Gastroesophageal sphincter (tissue), 4 donors: ENCODE results near the gene PTPN14. TPM values are rescaled to one million over a fixed set of nuclear protein-coding genes. Genes with fewer than 3 reads are reported as not detected.

Experiments
- ATAC-seq: fragments of 150-250 bp; one replicate; pipeline ENCODE4 v1.9.1; 2016; ENCODE audit warnings: mild to moderate bottlenecking, moderate library complexity
- H3K27ac ChIP-seq, 4 donors: fragments of 200-600 bp; sonication (generic) in 3 of 4; 1 replicate in 3 of 4; 2 replicates in 1 of 4; pipeline ENCODE4 v1.5.1; 2016 to 2019
- H3K27me3 ChIP-seq: fragments of 200-600 bp; sonication (generic); one replicate; pipeline ENCODE4 v1.5.1; 2019
- H3K36me3 ChIP-seq, 2 donors: fragments of 200-600 bp; sonication (generic); one replicate each; pipeline ENCODE4 v1.5.1; 2019; ENCODE audit warnings: control low read depth in 1 of 2
- H3K4me1 ChIP-seq, 3 donors: fragments of 200-600 bp; sonication (generic); 1 replicate in 2 of 3; 2 replicates in 1 of 3; pipeline ENCODE4 v1.5.1; 2016 to 2019; ENCODE audit warnings: control low read depth in 2 of 3
- H3K4me3 ChIP-seq, 2 donors: fragments of 200-600 bp; sonication (generic); one replicate each; pipeline ENCODE4 v1.5.1; 2019; ENCODE audit warnings: mild to moderate bottlenecking in 1 of 2, moderate library complexity in 1 of 2
- H3K9me3 ChIP-seq, 3 donors: fragments of 200-600 bp; sonication (generic); one replicate each; pipeline ENCODE4 v1.5.1; 2017 to 2019; ENCODE audit warnings: control low read depth in 2 of 3
- EP300 ChIP-seq: sonication (generic); formaldehyde crosslinking; IDR thresholded peaks from one replicate; pipeline ENCODE4 v1.6.1; 2017; ENCODE audit warnings: antibody characterized with exemption, mild to moderate bottlenecking
- POLR2A ChIP-seq, 2 donors: fragments of 450-650 bp; IDR thresholded peaks; one replicate each; pipeline ENCODE4 v1.6.1; 2017; ENCODE audit warnings: antibody characterized with exemption in 2 of 2, mild to moderate bottlenecking in 2 of 2, moderate library complexity in 1 of 2
- POLR2AphosphoS5 ChIP-seq: sonication (generic); formaldehyde crosslinking; IDR thresholded peaks from one replicate; pipeline ENCODE4 v1.6.1; 2017; ENCODE audit warnings: antibody characterized with exemption
- WGBS, 2 donors: methylation state at CpG; one replicate each; pipeline ENCODE4 v1.1.5; 2018; ENCODE audit warnings: low coverage in 1 of 2; 5-methylcytosine and 5-hydroxymethylcytosine counted together
- total RNA-seq, 4 donors: library from RNA; depleted of rRNA; stranded (reverse); fragments of >200 nt; gene quantifications; one replicate each; pipeline ENCODE4 v1.1.0, GENCODE V29; 2016
- TF ChIP-seq, protein P1 (sequence below), 4 experiments: fragments of 200-600 bp in 2 of 4; fragments of 450-650 bp in 2 of 4; sonication (generic) in 1 of 4; IDR thresholded peaks; one replicate each; pipeline ENCODE4 v1.5.1; 2017 to 2019; ENCODE audit warnings: antibody characterized with exemption in 4 of 4, mild to moderate bottlenecking in 2 of 4, moderate library complexity in 2 of 4

The PTPN14 gene
- total RNA-seq, 4 donors from 2014 or later: 38.9 to 96.8 (median 75.4) TPM

DNA sequence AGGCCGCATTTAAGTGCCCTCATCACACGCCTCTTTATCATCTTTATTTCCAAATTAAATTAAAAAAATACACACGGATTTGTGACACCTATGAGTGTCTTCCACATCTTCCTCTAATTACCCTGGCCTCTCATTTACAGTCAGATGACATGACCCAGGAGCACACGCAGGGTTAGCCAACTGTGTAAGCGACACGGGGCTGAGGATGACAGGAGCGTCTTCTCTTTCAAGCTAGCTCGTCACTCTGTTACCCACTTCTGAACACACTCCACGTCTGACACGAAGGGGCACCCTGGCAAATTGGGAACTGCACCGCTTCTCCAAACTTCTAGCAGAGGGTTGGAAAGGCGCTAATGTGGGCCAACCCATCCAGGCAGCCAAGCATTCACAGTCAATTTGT is 158.3 kb downstream of the PTPN14 start:
- ATAC-seq: no peak
- H3K4me3 ChIP-seq: no peak overlapping the region
- no peaks in the 10 kb centered on the region for H3K9me3 ChIP-seq
- no peak overlapping the region for H3K27ac ChIP-seq
- peaks cover 0 to 63% of the 10 kb centered on the region in 2 donors for H3K36me3 ChIP-seq
- WGBS, 2 donors: 80 to 88% methylated on average over 3 to 12 of the region's 12 CpGs
- TF ChIP-seq, protein P1, sequence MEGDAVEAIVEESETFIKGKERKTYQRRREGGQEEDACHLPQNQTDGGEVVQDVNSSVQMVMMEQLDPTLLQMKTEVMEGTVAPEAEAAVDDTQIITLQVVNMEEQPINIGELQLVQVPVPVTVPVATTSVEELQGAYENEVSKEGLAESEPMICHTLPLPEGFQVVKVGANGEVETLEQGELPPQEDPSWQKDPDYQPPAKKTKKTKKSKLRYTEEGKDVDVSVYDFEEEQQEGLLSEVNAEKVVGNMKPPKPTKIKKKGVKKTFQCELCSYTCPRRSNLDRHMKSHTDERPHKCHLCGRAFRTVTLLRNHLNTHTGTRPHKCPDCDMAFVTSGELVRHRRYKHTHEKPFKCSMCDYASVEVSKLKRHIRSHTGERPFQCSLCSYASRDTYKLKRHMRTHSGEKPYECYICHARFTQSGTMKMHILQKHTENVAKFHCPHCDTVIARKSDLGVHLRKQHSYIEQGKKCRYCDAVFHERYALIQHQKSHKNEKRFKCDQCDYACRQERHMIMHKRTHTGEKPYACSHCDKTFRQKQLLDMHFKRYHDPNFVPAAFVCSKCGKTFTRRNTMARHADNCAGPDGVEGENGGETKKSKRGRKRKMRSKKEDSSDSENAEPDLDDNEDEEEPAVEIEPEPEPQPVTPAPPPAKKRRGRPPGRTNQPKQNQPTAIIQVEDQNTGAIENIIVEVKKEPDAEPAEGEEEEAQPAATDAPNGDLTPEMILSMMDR (IDR thresholded peaks at IDR 0.05): no peak
- no peak for TF ChIP-seq POLR2A (IDR thresholded peaks at IDR 0.05)
- no peak for TF ChIP-seq EP300
- TF ChIP-seq POLR2AphosphoS5: no peak
- no peaks in the 10 kb centered on the region for H3K27me3 ChIP-seq
- peaks cover 0 to 3% (median 0%) of the 10 kb centered on the region in 3 donors for H3K4me1 ChIP-seq

DNA sequence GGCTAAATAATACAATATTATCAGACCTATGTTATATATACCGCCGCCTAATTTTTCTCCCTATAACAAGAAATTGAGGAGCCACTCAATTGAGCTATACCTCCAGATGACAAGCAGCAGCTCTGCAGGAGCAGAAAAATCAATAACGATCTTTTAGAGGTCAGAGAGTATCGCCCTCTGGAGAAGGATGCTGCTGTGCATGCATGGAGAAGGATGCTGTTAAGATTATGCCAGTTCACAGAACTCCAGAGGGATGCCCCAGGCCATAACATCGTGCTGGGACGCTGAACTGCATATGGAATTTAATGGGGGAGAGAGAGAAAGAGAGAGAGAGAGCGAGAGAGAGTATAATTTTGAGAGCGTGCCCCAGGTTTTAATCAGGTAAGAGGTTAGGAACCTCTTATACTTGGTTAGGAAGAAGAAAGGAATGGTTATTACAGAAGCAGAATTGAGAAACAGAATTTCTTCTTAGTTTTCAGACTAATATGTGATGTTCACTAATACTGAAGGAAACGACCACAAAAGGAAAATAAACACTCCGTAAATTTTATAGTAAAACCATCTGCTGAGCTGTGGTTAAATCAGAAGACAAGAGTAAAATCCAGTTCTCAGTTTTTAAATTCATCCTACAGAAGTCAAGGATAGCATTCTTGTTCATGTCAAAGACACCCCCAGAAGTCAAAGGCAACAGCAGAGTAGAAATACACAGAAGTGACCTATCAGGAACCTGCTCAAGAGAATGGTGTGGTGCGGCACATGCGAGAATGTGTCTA is 159.3 kb downstream of the PTPN14 start:
- Histone ChIP-seq H3K4me3 (no peak overlapping the region), H3K4me1 (peaks cover 0 to 3% (median 0%) of the 10 kb centered on the region in 3 donors), H3K9me3 (no peaks in the 10 kb centered on the region), H3K27me3 (no peaks in the 10 kb centered on the region), H3K36me3 (peaks cover 0 to 58% of the 10 kb centered on the region in 2 donors), H3K27ac (no peak overlapping the region)
- WGBS, 2 donors: 80 to 84% methylated on average over 10 to 12 of the region's 12 CpGs
- no peak for ATAC-seq
- TF ChIP-seq POLR2AphosphoS5 (no peak), POLR2A (IDR thresholded peaks at IDR 0.05) (no peak), EP300 (no peak)
- TF ChIP-seq, protein P1 (IDR thresholded peaks at IDR 0.05): no peak

DNA sequence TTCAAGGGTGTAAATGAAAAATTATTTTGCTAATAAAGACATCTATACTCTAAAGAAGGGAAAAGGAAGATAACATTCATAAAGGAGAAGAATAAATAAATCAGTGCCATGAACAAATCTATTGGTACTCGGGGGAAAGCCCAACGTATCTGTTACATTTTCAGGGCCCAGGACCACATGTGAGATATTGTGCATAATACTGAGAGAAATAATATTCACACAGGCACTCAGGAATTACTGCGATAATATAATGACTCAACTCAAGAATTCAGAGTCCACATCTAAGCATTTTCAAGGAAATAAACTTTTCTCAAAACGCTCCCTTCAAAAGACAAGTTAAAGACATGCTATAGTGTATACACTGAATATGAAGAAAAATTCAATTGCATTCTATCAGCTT is 161.7 kb downstream of the PTPN14 start:
- ATAC-seq: no peak
- Histone ChIP-seq H3K4me3 (no peak overlapping the region), H3K9me3 (no peaks in the 10 kb centered on the region), H3K36me3 (peaks cover 0 to 61% of the 10 kb centered on the region in 2 donors), H3K27ac (no peak overlapping the region), H3K27me3 (no peaks in the 10 kb centered on the region), H3K4me1 (peaks cover 0 to 3% (median 0%) of the 10 kb centered on the region in 3 donors)
- 86 to 93% methylated on average over 4 of the region's 4 CpGs for WGBS, 2 donors
- TF ChIP-seq POLR2AphosphoS5 (no peak), EP300 (no peak), POLR2A (IDR thresholded peaks at IDR 0.05) (no peak)
- TF ChIP-seq, protein P1 (IDR thresholded peaks at IDR 0.05): no peak

DNA sequence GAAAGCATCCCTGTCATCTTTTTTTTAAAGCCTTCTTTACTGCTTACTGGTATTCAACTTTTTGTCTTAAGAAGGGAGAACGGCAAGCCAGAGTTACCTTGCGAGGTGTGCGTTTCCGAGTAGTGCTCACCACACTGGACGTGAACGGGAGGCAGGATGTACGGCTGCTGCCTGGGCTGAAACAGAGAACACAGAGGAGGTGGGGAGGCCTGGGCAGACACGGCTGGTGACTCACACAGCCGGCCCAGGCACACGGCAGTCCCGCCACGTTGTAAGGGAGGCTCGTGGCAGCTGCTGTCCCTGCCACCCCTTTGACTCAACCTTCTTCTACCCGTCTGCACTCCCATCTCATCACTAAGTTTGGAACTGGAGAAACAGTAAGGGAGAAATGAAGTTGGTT is 164.7 kb downstream of the PTPN14 start:
- H3K36me3 ChIP-seq: peaks cover 0 to 61% of the 10 kb centered on the region in 2 donors
- WGBS, 2 donors: 47 to 83% methylated on average over 7 to 10 of the region's 14 CpGs
- peak; percentile 60 for ATAC-seq

More for the DNA sequence above, 164.7 kb downstream of the PTPN14 start:
- H3K4me1 ChIP-seq: peaks cover 0 to 3% (median 0%) of the 10 kb centered on the region in 3 donors
- H3K9me3 ChIP-seq: no peaks in the 10 kb centered on the region
- TF ChIP-seq POLR2AphosphoS5: no peak
- no peak for TF ChIP-seq EP300
- TF ChIP-seq, protein P1 (IDR thresholded peaks at IDR 0.05): no peak
- no peak for TF ChIP-seq POLR2A (IDR thresholded peaks at IDR 0.05)
- H3K27ac ChIP-seq: peak overlapping the region in 3 of 4 donors; percentile 42 to 50 (median 42)
- H3K27me3 ChIP-seq: no peaks in the 10 kb centered on the region
- H3K4me3 ChIP-seq: no peak overlapping the region
